HG03280 (cell line): ENCODE data around the gene LCLAT1.
"Not testable (repeated sequence)": the region's sequence is repeated elsewhere in the genome, so short reads cannot be mapped to it uniquely, and the experiment has no call there.

Experiments
- ATAC-seq: cut with Tn5 transposase; IDR thresholded peaks from one replicate; pipeline ENCODE4 v1.9.1; 2021; ENCODE audit warnings: mild to moderate bottlenecking, moderate library complexity; ENCODE audit not compliant: unreplicated experiment

Gene LCLAT1

DNA sequence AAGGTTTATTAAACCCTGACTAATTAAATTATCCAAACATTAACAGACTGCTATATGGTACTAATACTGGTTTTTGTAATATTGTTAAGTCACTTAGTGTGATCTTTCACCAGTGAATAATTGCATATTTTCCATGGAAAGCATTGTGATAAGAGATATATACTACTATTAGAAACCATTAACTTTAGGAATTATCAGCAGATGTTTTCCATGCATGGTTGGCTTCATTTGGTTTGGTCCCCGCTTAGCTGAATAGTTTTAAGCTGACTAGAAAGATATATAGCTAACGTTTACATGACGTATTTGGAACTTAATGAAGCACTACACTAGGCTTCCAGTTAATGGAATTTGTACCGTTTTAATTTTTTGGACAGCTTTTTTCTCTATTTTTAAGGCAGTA, 37.9 kb downstream of the LCLAT1 start:
- no peak for ATAC-seq

DNA sequence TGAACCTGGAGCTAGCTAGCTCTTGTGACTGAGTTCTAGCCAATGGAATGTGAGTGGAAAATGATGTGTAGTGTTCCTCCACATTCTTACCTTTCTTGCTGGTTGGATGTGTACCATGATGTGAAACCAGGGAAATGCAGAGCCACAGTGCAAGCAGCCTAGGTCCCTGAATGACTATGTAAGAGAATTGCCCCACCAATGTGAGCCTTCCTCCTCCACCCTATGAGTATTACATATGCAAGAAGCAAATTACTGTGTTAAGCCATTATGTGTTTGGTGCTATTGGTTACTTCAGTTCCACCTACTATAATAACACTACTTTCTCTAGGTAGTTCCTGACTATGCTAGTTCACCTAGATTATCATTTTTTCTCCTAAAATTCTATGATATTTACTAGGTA, 39.6 kb downstream of the LCLAT1 start:
- ATAC-seq = no peak

DNA sequence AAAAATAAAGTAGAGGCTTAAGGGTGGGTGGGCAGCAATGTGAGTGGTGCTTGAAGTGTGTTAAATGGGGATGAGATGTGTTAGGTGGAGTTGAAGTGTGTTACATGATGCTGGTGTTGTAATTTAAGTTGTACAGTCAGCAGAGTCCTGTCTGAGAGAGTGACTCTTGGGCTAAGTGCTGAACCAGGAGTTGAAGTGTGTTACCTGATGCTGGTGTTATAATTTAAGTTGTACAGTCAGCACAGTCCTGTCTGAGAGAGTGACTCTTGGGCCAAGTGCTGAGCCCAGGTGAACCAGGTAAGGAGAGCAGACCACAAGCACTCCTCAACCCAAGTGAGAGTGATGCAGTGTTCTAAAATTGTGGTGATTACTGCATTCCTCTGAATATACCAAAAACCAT, 40.6 kb downstream of the LCLAT1 start:
- ATAC-seq = no peak

DNA sequence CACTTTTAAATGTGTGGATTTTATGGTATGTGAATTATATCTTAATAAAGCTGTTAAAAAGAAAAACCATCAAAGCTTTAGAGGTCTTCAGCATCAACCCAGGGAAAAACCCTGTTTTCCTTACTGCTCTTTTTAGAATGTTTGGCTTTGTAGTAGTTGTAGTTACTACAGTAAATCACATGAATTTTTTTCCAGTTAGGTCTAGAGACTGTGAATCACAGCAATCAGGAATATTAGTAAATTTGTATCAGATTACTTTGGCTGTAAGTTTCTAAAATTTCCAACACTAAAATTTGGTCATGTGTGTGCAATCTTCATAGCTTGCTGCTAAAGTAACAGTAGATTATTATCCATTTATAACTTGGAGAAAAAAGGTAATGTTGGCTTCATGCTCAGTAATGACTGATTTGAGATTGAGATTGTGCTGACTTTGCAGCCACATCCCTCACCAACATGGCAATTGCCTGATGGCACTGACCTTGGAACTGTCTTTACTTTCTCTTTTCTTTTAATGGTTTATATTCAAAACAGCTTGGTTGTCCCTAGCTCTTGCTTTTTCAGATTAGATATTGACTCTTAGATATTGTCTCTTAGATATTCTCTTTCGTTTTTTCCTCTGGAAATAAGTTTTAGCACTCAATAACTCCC, 41.1 kb downstream of the LCLAT1 start:
- no peak for ATAC-seq

GRCh38 chr2:30491225-30491624, 44.2 kb downstream of the LCLAT1 start:
- ATAC-seq = no peak

GRCh38 chr2:30492185-30492584, 45.1 kb downstream of the LCLAT1 start:
- no peak for ATAC-seq

DNA sequence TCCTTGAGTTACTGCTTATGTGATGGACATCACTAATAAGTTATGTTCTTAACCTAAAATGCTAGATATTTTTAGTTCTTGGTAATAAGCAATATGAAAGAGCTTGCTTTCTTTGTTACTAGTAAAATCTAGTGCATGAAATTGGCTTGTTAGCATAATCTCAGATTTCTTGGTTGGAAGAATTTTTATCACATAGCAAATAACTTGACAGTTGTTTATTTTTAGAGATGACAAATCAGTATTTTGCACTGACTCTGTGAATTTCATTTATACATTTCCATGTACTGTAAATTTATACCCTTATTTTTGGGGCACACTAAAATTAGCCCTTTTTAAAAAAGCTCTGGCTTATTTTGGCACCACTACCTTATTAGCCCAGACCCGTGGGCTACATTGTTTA, 45.6 kb downstream of the LCLAT1 start:
- no peak for ATAC-seq

- ATAC-seq = no peak
Measured at GRCh38 chr2:30493440-30493839, 46.4 kb downstream of the LCLAT1 start.

DNA sequence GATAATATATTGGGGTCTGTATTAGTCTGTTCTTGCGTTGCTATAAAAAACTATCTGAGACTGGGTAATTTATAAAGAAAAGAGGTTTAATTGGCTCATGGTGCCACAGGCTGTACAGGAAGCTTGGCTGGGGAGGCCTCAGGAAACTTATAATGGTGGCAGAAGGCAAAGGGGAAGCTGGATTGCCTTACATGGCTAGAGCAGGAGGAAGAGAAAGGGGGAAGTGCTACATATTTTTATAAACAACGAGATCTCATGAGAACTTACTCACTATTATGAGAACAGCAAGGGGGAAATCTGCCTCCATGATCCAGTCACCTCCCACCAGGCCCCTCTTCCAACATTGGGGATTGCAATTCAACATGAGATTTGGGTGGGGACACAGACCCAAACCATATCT, 48.9 kb downstream of the LCLAT1 start:
- not testable (repeated sequence) for ATAC-seq

DNA sequence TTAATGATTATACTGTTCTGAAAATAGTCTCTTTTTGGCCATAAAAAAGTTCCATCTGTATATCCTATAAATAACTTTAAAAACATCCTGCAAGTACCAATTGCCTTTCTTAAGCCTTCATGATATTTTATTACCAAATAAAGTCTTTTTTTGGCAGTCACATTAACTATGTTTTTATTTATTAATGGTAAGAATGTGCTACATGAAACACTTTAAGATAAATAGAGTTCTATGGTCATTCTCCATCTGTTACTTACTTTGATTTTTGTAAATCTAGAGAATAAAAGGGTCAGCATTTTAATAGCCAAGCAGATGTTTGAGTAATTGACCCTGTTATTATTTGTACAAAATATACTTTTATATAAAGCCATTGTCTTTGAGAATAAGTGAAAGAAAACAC, 52.6 kb downstream of the LCLAT1 start:
- no peak for ATAC-seq

- no peak for ATAC-seq
Measured at GRCh38 chr2:30500699-30501098, 53.7 kb downstream of the LCLAT1 start.

DNA sequence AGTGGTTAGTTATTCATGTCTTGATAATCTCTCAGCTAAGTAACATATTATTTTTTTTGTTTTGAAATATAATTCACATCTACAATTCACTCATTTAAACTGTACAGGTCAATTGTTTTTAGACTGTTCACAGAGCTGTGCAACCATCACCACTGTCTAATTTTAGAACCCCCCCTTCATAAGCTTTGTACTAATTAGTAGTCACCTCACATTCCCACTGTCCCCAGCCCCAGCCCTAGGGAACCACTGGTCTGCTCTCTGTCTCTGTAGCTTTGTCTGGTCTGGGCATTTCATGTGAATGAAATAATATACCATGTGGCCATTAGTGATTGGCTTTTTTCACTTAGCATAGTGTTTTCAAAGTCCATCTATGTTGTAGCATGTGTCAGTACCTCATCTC, 55.3 kb downstream of the LCLAT1 start:
- ATAC-seq = no peak

DNA sequence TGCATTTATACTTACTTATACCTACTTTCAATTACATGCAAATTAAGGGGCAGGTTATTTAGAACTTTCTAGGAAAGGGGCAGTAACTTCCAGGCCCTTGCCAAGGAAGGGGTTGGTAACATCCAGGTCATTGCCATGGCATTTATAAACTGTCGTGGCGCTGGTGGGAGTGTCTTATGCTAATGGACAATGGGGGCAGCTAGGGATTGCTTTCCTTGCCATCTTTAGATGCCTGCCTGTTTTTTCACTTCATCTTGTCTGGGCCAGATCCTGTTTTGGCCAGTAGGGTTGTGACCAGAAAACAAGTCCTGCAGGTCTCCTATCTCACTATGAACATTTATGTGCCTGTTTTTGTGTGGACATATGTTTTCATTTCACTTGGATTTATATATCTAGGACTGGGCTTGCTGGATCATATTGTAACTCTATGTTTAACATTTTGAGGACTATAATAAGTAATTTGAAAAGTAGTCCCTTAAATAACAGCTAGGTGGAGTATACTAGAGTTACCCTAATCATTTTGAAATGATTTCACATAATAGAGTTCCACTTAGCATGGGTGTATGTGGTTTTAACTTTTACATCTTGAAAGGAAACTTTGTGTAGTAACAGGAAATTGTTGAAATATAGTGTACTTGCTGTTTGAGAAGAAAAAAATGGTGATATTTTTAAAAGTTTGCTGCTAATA, 56.1 kb downstream of the LCLAT1 start:
- no peak for ATAC-seq

DNA sequence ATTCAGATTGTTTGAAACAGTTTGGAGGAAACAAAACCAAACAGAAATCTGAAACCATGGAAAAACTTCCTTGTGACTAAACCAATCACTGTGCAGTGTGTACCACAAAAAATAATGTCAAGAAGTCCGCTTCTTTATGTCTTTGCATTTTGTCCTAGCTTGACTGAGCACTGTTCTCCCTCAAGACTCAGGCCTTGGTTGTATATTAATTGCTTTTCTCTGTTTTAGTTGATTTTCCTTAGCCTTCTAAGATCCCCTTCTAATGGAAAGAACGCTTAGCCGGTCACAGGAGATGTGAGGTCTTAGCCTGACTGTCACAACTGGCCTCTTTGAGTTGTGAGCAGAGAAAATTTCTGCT, 56.6 kb downstream of the LCLAT1 start:
- ATAC-seq = no peak

- no peak for ATAC-seq
Measured at GRCh38 chr2:30504731-30505130, 57.7 kb downstream of the LCLAT1 start.

DNA sequence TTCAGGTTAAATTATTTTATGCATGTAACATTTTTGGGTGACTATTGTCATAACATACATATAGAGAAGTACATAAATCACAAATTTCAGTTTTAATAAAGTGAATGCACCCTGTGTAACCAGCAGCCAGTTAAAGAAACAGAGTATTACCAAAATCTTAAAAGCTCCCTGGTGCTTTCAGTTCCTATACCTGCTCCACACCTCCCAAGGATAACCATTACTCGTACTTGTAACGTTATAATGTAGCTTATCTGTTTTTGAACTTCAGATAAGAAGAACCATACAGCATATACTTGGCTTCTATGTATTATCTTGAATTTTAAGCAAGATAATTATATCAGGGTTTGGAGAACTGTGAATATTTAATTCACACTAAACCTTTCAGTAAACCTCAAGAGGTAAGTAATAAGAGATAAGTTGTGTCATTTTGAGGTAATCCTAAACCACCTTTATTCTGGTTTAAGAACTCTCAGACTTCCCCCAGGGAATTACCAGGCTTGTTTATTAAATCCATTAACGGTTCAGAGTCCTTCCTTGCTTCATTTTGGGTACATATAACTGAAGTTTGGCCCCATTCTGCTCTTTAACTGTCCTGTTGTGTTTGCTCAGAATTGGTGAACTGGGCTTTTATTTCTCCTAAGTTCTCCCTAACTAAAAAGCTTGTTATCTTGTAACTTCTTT, 58.6 kb downstream of the LCLAT1 start:
- no peak for ATAC-seq

- ATAC-seq = not testable (repeated sequence)
Measured at GRCh38 chr2:30507460-30507859, 60.4 kb downstream of the LCLAT1 start.

DNA sequence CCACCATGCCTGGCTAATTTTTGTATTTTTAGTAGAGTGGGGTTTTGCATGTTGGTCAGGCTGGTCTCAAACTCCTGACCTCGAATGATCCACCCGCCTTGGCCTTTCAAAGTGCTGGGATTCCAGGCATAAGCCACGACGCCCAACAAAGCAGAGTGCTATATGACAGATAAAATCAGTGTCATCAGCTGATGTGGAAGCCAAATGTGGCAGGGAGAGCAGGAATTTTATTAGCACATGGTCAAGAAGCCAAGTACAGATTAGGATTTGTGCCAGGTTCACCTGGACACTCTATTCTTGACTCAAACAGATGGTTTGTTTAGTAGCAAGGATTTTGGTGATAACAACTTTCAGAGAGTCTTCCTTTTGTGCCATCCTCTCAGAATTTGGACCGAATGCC, 62.7 kb downstream of the LCLAT1 start:
- ATAC-seq = no peak

DNA sequence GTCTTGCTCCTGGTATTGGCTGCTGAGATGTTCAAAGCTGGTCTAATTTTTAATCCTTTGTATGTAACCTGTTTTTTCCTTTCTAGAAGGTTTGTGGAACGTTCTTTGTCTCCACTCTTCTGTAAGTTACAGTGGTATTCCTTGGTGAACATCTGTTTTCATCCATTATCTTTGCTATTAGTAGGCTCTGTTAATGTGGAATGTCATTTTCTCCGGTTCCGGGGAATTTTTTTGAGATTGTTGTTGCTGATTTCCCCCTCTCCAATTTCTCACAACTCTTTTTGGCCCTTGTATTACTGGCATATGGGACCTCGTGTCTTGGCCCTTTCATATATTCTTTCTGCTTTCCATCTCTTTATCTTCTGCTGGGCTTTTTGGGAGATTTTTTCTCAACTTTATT, 63.4 kb downstream of the LCLAT1 start:
- no peak for ATAC-seq

- no peak for ATAC-seq
Measured at GRCh38 chr2:30511122-30512083, 64.4 kb downstream of the LCLAT1 start.

DNA sequence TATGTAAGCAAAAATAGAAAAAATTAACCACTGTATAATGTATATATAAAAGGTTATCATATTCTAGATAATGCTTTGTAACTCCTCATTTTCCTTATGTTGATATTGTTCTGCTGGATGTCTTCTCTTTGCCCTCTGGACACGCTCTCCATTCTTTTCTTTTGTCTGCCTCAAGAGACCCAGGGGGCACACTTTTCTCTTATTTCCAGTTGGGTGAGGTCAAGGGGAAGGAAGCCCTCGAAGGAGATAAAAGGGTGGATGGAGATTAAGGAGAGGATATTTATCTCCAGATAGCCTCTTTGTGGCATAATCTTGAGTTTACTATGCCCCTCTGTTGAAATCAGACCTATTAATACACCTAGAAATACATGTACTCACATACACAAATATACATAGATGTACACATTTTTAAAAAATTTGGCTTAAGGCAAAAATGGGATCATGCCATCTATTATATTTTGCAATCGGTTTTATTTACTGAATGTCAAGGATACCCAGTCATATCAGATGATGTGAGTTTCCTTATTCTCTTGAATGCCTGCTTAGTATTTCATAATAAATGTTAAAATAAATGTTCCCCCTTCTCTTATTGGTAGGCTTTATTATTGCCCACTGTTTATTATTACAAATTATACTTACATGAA, 65.3 kb downstream of the LCLAT1 start:
- ATAC-seq = no peak
